AG04450 (cell line): ENCODE measurements around the gene DFFB. TPM values are rescaled to one million over a fixed set of nuclear protein-coding genes. Genes with fewer than 3 reads are reported as not detected.

ENCODE experiments used
- CTCF ChIA-PET: fragments of 300-600, 350-600 bp; formaldehyde crosslinking; extraction: SDS; loops from one replicate; lab custom pipeline; 2022; ENCODE audit warnings: antibody characterized with exemption, inconsistent platforms; lab: Charles Lee
- POLR2A ChIA-PET: fragments of 350-600 bp; formaldehyde crosslinking; extraction: SDS; loops from one replicate; lab custom pipeline; 2021; ENCODE audit warnings: antibody characterized with exemption, inconsistent platforms; lab: Yijun Ruan, JAX
- DNase-seq: peaks from one replicate; pipeline ENCODE4 v3.0.0-alpha.2; 2011; ENCODE audit warnings: low read depth, low spot score
- H3K27ac ChIP-seq: one replicate; pipeline ENCODE4 v1.5.1; 2012; ENCODE audit warnings: low read depth, low read length, control low read depth
- H3K27me3 ChIP-seq: one replicate; pipeline ENCODE4 v1.6.0; 2012; ENCODE audit warnings: low read length; ENCODE audit not compliant: control insufficient read depth, insufficient read depth
- H3K4me3 ChIP-seq: 2 replicates; pipeline ENCODE4 v1.5.1; 2011; ENCODE audit warnings: mild to moderate bottlenecking, low read depth, low read length, control low read depth
- H3K9me3 ChIP-seq: 2 replicates; pipeline ENCODE4 v1.5.1; 2012; ENCODE audit warnings: low read length; ENCODE audit not compliant: control insufficient read depth, insufficient read depth
- polyA plus RNA-seq: library from polyadenylated mRNA; depleted of rRNA; stranded (reverse); fragments of >200 nt; gene quantifications from 2 replicates; pipeline ENCODE4 v1.2.3, GENCODE V29; 2011
- TF ChIP-seq, protein P1 (sequence below): IDR thresholded peaks from 2 replicates; pipeline ENCODE4 v1.5.1; 2011; ENCODE audit warnings: low read depth, low read length, control low read depth, inconsistent platforms

Gene DFFB
- polyA plus RNA-seq, 1 experiment, result 6.9 TPM

DNA sequence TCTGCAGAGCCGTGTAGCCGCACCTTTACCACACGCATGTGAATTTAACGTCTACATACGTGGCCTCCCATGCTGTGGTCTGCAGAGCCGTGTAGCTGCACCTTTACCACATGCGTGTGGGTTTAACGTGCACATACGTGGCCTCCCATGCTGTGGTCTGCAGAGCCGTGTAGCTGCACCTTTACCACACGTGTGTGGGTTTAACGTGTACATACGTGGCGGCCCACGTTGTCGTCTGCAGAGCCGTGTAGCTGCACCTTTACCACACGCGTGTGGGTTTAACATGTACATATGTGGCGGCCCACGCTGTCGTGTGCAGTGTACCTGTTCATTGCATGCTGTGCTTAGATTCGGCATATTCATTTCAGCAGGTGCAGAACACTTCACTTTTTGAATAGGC lies 17.5 kb downstream of the DFFB start:
- H3K27ac ChIP-seq, result no peak overlapping the region
- DNase-seq, result no peak
- CTCF ChIA-PET, result no interaction called here
- H3K4me3 ChIP-seq, result no peak overlapping the region
- TF ChIP-seq, protein P1, sequence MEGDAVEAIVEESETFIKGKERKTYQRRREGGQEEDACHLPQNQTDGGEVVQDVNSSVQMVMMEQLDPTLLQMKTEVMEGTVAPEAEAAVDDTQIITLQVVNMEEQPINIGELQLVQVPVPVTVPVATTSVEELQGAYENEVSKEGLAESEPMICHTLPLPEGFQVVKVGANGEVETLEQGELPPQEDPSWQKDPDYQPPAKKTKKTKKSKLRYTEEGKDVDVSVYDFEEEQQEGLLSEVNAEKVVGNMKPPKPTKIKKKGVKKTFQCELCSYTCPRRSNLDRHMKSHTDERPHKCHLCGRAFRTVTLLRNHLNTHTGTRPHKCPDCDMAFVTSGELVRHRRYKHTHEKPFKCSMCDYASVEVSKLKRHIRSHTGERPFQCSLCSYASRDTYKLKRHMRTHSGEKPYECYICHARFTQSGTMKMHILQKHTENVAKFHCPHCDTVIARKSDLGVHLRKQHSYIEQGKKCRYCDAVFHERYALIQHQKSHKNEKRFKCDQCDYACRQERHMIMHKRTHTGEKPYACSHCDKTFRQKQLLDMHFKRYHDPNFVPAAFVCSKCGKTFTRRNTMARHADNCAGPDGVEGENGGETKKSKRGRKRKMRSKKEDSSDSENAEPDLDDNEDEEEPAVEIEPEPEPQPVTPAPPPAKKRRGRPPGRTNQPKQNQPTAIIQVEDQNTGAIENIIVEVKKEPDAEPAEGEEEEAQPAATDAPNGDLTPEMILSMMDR, result no peak
- peaks cover 14% of the 10 kb centered on the region for H3K9me3 ChIP-seq
- H3K27me3 ChIP-seq, result no peaks in the 10 kb centered on the region
- POLR2A ChIA-PET, result no interaction called here

DNA sequence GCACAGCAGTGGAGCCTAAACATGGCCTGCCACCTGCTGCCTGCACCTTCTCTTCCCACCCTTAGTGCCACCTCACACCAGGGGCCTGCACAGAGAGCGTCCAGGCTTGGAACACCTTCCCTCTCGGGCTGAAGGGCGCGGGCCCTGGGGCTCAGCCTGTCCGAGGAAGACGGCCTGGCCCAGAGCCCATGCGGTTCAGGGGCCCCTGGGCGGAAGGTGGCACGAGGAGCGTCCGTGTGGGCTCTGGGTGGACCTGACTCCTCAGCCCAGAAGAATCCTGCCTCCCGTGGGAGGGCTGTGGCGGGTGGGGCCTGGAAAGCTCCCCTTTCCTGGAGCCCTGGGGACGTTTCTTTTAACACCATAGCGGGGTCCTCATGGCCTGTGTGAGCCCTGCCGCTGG lies 19.4 kb downstream of the DFFB start:
- ChIA-PET CTCF (no interaction called here), POLR2A (no interaction called here)
- Histone ChIP-seq H3K27ac (no peak overlapping the region), H3K9me3 (peaks cover 10% of the 10 kb centered on the region), H3K27me3 (no peaks in the 10 kb centered on the region), H3K4me3 (no peak overlapping the region)
- DNase-seq, result no peak
- TF ChIP-seq, protein P1, result no peak

DNA sequence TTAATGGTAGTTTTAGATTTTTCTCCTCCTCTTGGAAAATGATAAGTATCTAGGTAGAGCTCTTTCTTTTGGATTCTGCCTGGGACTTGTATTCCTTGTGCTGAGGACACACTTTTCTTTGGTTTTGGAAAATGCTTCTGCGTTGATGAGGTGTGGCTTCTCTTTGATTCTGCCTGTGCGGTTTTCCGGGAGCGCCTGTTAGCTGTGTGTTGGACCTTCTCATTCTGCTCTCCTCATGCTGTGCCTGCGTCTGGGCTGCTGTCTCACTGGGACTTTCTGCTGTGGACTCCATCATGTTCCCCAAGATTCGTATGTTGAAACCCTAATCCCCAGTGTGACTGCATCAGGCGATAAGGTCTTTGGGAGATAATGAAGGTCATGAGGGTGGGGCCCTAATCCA lies 21.8 kb downstream of the DFFB start:
- Histone ChIP-seq H3K4me3 (no peak overlapping the region), H3K27me3 (no peaks in the 10 kb centered on the region), H3K27ac (no peak overlapping the region), H3K9me3 (peaks cover 10% of the 10 kb centered on the region)
- ChIA-PET POLR2A (no interaction called here), CTCF (no interaction called here)
- TF ChIP-seq, protein P1, result no peak
- no peak for DNase-seq

DNA sequence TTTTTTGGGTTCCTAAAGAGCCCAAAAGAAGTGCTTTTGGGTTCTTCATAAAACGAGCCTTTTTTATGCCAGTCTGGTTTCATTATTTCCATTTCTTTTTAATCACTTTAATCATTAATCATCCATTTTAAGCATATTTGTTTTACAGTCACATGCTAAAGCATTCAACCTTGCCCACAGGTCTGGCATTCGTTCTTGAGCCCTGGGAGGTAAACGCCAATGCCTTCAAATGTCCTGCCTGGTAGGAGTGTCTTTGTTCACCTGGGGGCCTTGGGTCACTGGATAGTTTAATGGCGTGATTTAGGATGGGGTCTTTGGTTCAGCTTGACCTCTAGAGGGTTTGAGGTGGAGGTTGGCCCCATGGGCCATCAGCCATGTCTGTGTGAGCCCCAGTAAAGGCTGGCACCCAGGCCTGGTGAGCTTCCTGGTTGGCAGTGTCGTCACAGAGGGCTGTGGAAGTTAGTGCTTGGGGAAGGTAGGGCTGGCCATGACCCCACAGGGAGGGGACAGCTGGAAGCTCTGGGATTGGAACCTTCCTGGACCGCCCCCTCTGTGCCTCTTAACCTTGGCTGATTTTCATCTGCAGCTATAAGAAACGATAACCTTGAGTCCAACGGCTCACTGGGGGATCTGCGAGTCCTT lies 22.6 kb downstream of the DFFB start:
- Histone ChIP-seq H3K27ac (no peak overlapping the region), H3K4me3 (no peak overlapping the region), H3K27me3 (no peaks in the 10 kb centered on the region), H3K9me3 (peaks cover 10% of the 10 kb centered on the region)
- ChIA-PET POLR2A (no interaction called here), CTCF (no interaction called here)
- no peak for DNase-seq
- TF ChIP-seq, protein P1, result no peak

DNA sequence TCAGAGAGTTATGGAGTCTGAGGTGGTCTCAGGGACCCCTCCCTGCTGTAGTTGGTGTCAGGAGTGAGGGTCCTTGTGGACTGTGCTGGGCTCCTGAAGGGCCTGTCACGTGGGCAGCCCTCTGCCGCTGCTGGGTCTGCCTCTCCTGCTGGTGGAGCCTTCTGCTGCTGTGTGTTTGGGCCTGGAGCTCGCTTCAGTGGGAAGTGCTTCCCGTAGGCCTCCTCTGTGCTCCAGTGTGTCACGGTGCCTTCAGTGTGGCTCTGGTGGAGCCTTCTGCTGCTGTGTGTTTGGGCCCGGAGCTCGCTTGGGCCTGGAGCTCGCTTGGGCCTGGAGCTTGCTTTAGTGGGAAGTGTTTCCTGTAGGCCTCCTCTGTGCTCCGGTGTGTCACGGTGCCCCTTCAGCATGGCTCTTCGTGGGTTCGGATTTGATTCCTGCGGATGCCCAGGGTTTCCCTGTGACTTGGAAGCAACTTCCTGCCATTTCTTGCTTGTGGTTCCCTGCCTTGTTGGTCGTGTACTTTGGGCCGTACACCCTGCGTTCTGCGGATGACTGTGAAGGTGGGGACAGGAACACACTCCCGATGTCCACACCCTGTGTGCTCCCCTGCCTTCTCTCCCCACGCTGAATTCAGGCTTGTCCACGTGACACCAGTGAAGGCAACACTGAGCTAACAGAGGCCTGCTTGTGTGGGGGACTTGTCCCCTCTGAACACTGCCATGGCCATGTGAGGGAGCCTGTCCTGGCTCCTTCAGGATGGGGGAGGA lies 23.3 kb downstream of the DFFB start:
- TF ChIP-seq, protein P1, result no peak
- no peak overlapping the region for H3K27ac ChIP-seq
- POLR2A ChIA-PET, result no interaction called here
- CTCF ChIA-PET, result no interaction called here
- no peak overlapping the region for H3K4me3 ChIP-seq
- DNase-seq, result no peak
- peaks cover 10% of the 10 kb centered on the region for H3K9me3 ChIP-seq
- no peaks in the 10 kb centered on the region for H3K27me3 ChIP-seq
